ENCODE results near the gene CUL1. TPM values are rescaled to one million over a fixed set of nuclear protein-coding genes. Genes with fewer than 3 reads are reported as not detected.
A peak's percentile ranks its signal among the peaks of the same experiment; 100 is the strongest.

Gene CUL1
- total RNA-seq, result 36.7 TPM

- DNase-seq, result peak; percentile 47
Measured at GRCh38 chr7:148698397-148699023, at the start of gene CUL1. TSS of gene CUL1 (plus strand) at chr7:148698903. CDS start at chr7:148730123, 31,220 bp downstream.

GRCh38 chr7:148650232-148650858, 48.4 kb upstream of the CUL1 start:
- DNase-seq, result no peak

- no peak for DNase-seq
Measured at GRCh38 chr7:148652773-148653172, 45.9 kb upstream of the CUL1 start.

- no peak for DNase-seq
Measured at GRCh38 chr7:148657929-148658328, 40.8 kb upstream of the CUL1 start.

GRCh38 chr7:148661471-148661870, 37.2 kb upstream of the CUL1 start:
- DNase-seq, result no peak

GRCh38 chr7:148662646-148663045, 36.1 kb upstream of the CUL1 start:
- no peak for DNase-seq

- DNase-seq, result no peak
Measured at GRCh38 chr7:148664324-148664723, 34.4 kb upstream of the CUL1 start.

- DNase-seq, result no peak
Measured at GRCh38 chr7:148665221-148665620, 33.5 kb upstream of the CUL1 start.

- no peak for DNase-seq
Measured at GRCh38 chr7:148669927-148670326, 28.8 kb upstream of the CUL1 start.

- DNase-seq, result no peak
Measured at GRCh38 chr7:148670374-148670773, 28.3 kb upstream of the CUL1 start.

GRCh38 chr7:148670807-148671206, 27.9 kb upstream of the CUL1 start:
- DNase-seq, result no peak

GRCh38 chr7:148672041-148672440, 26.7 kb upstream of the CUL1 start:
- no peak for DNase-seq

- DNase-seq, result no peak
Measured at GRCh38 chr7:148674689-148675088, 24.0 kb upstream of the CUL1 start.

GRCh38 chr7:148676291-148676690, 22.4 kb upstream of the CUL1 start:
- no peak for DNase-seq

GRCh38 chr7:148681821-148682220, 16.9 kb upstream of the CUL1 start:
- DNase-seq, result no peak

GRCh38 chr7:148684289-148684830, 14.3 kb upstream of the CUL1 start:
- no peak for DNase-seq

GRCh38 chr7:148686312-148686937, 12.3 kb upstream of the CUL1 start:
- DNase-seq, result no peak

- DNase-seq, result no peak
Measured at GRCh38 chr7:148687555-148687954, 11.1 kb upstream of the CUL1 start.

- no peak for DNase-seq
Measured at GRCh38 chr7:148688526-148688925, 10.2 kb upstream of the CUL1 start.

GRCh38 chr7:148693651-148694050, 5.1 kb upstream of the CUL1 start:
- no peak for DNase-seq

GRCh38 chr7:148694631-148695030, 4.1 kb upstream of the CUL1 start:
- no peak for DNase-seq

- DNase-seq, result no peak
Measured at GRCh38 chr7:148695953-148696352, 2.8 kb upstream of the CUL1 start.

GRCh38 chr7:148696787-148697186, 1.9 kb upstream of the CUL1 start:
- DNase-seq, result no peak
